ENCODE measurements around the gene VWA8.
"Not testable (repeated sequence)": the region's sequence is repeated elsewhere in the genome, so short reads cannot be mapped to it uniquely, and the experiment has no call there.

VWA8 gene

DNA sequence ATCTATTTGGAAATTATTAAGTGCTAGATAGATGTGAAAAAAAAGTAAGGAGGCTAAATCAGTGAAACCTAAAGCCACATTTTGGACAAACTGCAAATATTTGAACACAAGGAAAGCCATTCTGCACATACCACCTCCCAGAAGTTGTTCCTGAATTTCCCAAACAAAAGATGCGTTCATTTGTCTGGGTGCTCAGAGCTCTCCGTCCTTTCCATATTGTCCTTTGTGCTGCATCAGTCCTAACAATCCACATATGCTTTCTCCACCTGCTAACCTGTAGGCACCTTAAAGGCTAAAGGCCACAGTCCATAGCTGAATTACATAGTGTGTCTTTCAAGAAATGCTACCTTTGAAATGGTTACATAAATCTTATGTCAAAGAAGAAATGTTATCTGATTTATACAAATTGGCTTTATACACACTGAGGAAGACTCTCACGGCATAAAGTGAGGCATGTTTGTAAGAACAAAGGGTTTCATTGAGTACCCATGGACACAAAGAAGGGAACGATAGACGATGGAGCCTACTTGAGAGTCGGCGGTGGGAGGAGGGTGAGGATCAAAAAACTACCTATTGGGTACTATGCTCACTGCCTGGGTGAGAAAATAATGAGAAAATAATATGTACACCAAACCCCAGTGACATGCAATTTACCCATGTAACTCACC lies 321.5 kb downstream of the VWA8 start:
- DNase-seq = no peak

DNA sequence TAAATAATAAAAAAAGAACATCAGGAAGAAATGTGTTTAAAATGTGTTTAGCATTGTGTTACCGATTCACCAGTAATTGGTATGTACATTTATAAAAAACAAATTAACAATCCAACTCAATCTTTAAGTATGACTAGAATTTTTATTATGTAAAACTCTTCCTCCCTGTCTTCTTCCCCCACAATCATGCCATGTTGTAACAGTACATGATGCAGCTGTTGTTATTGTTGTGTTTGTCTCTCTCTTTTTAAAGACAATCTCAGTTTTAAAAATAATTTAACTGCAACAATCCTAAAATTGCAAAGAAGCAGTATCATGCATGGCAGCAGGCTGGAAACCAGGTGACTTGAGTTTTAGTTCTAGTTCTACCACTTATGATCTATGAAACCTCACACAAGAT lies 323.3 kb downstream of the VWA8 start:
- DNase-seq = no peak

- DNase-seq = not testable (repeated sequence)
Measured at GRCh38 chr13:41637032-41637431, 323.9 kb downstream of the VWA8 start.

DNA sequence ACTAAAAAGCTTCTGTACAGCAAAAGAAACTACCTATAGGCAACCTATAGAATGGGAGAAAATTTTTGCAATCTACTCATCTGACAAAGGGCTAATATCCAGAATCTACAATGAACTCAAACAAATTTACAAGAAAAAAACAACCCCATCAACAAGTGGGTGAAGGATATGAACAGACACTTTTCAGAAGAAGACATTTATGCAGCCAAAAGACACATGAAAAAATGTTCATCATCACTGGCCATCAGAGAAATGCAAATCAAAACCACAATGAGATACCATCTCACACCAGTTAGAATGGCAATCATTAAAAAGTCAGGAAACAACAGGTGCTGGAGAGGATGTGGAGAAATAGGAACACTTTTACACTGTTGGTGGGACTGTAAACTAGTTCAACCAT lies 324.3 kb downstream of the VWA8 start:
- not testable (repeated sequence) for DNase-seq

DNA sequence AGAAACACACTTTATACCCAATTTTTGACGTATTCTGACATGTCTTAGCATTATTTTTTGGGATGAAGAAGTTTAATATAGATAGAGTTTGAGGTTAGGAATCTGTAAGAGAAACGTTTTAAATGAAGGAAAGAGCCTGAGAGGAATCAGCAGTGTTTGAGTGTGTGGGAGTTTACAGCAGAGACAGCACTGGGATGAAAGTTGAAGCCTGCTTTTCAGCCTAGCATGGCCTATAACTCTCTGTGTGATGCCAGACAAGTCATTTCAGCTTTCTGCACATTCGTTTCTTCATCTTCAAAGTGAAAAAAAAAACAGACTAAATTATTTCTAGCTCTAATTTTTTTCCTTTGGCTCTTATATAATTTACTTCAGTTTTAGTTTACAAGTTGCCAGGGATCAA lies 326.5 kb downstream of the VWA8 start:
- DNase-seq = no peak

DNA sequence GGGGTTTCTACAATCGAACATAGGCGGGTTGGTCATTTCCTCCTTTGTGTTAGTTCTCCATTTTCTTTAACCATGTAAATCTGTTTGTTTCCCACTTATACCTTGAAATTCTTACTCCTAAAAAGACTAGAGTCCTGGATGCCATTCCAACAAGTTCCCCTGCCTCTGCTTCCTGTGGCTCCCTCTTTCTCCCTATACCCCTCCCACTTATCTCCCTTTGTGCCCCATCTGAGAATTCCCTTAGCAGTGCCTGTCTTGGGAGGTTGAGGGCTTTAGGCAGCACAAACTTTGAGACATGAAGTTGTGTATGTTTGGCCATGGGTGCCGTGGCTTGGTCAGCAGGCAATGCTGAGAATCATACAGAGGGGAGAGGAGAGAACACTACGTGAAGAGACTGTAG lies 327.1 kb downstream of the VWA8 start:
- no peak for DNase-seq

GRCh38 chr13:41631296-41631965 lies 329.5 kb downstream of the VWA8 start:
- no peak for DNase-seq

DNA sequence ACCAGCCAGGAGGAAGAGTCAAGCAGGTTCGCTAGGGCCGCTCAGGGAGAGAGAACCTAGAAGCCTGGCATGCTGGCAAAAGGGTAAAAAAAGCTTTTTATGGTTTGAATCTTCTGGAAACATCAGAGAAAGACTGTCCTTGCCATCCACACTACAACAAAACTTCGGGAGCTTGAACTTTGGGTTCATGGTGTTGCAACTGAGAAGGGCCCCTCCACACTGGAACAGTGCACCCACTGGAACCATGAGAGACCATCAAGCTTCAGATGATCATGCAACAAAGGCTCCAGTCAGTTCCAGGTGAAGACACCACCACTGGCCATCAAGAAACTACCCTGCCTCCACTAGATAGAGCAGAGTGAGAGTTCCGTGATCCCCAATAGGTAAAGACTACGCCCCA lies 333.5 kb downstream of the VWA8 start:
- DNase-seq = no peak

GRCh38 chr13:41624041-41624440 lies 336.9 kb downstream of the VWA8 start:
- no peak for DNase-seq

- no peak for DNase-seq
Measured at GRCh38 chr13:41622432-41623429, 338.2 kb downstream of the VWA8 start.

DNA sequence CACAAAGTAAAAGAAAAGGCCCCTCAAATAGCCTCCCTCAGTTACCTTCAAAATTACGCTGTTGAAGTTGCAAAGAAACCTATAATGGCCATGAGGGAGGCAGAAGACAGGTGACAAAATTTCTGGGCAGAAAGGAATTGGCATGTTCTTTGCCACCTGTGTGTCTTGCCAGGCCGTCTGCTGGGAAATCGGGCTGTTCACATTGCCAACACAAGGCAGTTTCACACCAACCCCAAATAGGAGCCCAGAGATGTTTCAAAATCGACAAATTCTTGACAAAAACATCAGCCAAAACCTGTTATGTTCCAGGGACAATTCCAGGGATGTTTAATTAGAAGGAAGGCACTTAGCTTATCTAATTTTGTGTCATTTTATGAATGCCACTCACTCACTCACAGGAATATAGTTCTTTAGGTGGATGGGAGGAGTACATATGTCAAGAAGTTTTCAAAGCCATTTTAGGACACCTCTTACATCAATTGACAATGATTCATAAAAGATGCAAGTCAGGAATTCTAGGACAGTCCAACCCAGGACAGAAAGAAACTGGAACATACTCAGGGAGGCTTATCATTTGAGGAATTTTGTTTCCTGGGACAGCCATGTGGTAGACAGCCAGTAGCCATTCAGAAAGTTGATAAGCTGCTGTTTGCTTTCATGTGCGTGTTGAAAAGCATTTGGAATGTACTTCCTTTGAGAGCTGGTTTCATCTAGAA lies 339.0 kb downstream of the VWA8 start:
- DNase-seq = no peak

DNA sequence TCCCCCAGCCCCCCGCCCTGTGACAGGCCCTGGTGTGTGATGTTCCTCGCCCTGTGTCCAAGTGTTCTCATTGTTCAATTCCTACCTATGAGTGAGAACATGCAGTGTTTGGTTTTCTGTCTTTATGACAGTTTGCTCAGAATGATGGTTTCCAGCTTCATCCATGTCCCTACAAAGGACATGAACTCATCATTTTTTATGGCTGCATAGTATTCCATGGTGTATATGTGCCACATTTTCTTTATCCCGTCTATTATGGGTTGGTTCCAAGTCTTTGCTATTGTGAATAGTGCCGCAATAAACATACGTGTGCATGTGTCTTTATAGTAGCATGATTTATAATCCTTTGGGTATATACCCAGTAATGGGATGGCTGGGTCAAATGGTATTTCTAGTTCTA lies 343.3 kb downstream of the VWA8 start:
- DNase-seq = not testable (repeated sequence)

GRCh38 chr13:41616151-41616550 lies 344.8 kb downstream of the VWA8 start:
- no peak for DNase-seq

DNA sequence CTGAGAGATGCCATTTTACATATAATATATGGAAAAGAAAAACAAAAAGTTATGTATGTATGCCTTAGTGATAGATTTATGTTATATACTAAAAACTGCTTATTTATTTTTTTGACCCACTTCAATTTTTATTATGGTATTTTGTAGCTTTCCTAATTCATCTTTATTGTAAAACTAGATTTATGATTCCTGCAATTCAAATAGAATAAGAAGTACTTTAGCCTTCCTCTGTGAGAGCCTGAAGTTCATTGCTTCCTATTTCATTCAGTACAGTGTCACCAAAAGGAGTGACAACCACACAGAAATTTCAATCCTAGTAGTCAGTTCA lies 345.4 kb downstream of the VWA8 start:
- no peak for DNase-seq

DNA sequence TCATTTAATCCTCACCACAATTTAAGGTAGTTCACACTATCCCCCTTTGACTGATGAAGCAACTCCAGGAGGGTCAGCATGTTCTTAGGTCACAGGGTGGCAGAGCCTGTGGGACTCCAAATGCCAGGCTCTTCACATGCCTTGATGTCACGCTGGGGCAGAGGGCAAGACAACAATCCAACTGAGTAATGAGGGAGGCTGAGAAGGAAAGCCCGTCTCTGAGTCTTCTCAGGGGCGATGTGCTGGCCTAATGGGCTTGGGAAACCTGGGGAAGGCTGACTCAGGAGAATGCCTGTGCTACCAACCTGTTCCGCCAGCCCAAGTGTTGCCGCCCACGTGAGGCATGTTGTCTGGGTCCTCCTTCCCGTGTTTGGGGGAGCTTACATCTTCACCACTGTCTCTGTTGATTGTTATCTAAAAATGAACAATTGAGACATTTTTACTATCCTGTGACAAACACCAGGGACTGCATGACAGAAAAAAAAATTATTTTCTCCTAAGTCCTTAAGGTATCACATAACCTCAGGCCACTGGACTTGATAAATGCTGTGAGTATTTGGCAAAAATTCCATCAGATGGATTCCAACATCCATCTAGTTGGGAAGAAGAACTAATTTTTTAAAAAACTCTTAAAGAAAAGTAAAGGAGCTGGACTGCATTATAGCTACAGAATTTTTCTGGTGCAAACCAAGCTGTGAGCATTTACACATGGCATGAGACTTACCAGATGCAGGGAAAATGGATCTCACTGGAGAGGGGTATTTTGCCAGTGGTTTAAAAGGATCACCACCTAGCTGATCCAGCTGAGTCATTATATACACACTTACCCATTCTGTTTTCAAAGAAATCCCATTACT lies 346.0 kb downstream of the VWA8 start:
- DNase-seq = no peak

DNA sequence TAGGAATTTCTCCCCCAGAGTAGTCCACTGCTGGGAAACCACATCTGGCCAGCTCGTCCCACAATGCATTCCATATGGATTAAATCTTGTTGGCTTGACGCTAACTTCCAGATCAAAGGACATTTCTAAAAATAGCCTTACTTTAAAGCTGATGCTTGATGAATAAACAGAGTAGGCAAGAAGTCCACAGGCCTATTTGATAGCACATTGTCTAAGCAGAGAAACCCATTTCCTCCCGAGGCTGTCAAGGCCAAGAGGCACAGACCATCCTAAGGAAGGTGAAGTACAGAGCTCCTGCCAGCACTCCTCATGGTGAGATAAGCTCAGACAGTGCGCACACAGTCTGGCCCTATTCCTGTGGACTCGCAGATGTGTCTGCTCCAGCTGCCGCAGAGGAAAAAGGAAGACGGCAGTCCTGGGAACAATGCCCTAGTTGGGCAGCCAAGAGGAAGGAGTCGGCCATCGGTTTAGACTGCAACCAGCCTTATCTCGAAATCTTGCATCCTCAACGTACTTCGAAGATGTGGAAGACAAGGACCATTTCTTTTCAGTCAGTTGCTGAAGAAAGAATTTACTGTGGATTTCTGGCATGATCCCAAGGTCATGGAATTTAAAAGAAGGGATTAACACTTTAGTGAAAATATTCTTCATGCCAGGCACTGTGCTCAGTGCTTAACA lies 346.8 kb downstream of the VWA8 start:
- DNase-seq = no peak

GRCh38 chr13:41613471-41613870 lies 347.4 kb downstream of the VWA8 start:
- no peak for DNase-seq

DNA sequence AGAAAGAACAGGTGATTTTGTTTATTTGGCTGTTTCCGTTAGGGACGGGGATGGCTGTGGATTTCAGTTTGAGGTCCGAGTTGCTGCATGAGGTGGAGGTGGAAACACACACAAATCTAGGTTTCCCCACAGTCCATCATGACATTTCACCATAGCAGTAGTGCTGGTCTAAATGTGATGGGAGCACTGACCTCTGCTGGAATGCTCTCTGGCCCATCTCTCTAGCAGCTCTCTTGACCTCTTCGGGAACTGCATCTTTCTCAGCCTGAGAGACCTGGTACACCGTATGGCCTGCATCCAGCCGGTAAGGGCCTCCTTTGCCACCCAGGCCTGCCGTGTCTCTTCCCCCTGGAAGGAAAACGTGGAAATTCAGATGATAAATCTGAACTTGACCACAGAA lies 349.5 kb downstream of the VWA8 start:
- no peak for DNase-seq

DNA sequence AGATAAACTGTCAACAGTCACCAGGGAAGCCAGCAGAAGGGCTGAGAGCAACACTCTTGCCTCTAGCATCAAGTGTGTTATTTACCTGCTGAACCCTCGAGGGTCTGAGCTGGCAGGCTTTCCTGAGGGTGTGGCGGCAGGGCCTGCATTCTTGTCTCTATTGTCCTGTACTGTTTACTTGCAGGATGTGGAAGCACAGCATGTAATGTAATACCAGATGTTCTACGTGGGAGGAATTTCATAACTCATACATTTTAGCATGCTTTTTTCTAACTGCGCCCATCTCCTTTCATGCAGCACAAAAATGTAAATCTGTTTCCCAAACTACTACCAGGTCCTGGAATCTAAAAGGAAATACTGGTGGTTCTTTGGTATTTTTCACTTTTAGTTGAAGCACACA lies 350.5 kb downstream of the VWA8 start:
- no peak for DNase-seq

GRCh38 chr13:41609828-41610227 lies 351.1 kb downstream of the VWA8 start:
- DNase-seq = no peak

DNA sequence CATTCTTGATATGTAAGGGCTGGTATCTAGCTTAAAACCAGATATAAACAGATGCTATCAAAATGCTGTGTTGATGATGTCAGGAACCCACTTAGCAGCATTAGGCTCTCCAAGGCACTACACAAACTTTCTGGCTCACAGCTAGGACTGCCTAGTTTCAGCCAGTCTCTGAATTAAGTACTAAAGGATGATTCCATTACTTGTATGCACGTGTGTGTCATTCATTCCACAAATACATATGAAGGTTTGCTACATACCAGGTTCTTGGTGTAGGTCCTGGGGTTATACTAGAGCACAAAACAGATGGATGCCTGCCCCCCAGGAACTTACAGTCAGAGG lies 352.1 kb downstream of the VWA8 start:
- DNase-seq = no peak

Data from NCI-H526 treated with DMSO at 0.1 percent for 48 hours (cell line).